GM12891 (cell line): ENCODE measurements around the gene RAC2.

Experiments
- PAX5 ChIP-seq: IDR thresholded peaks from 2 replicates; pipeline ENCODE4 v1.6.1; 2011; ENCODE audit warnings: low read length, moderate library complexity, mild to moderate bottlenecking; ENCODE audit not compliant: insufficient read depth, severe bottlenecking
- POLR2A ChIP-seq: IDR thresholded peaks from 2 replicates; pipeline ENCODE4 v1.6.1; 2011; ENCODE audit warnings: low read depth, low read length, control low read depth
- POLR2AphosphoS5 ChIP-seq: IDR thresholded peaks from 2 replicates; pipeline ENCODE4 v1.6.1; 2011; ENCODE audit warnings: low read depth, low read length, control low read depth
- TAF1 ChIP-seq: IDR thresholded peaks from 2 replicates; pipeline ENCODE4 v1.6.1; 2011; ENCODE audit warnings: low read depth, low read length, control low read depth

GRCh38 chr22:37237371-37238268 lies 6.4 kb downstream of the RAC2 start:
- TF ChIP-seq TAF1 (no peak), POLR2AphosphoS5 (no peak), PAX5 (no peak), POLR2A (no peak)
